ENCODE measurements around the gene CNDP1.

GRCh38 chr18:74532511-74533025, 1.7 kb upstream of the CNDP1 start:
- TF ChIP-seq EZH2 (IDR thresholded peaks at IDR 0.05; ENCODE audit: low read length) (no peak), CTCF (optimal IDR thresholded peaks at IDR 0.05 in 1 of 3, IDR thresholded peaks at IDR 0.05 in 1 of 3, conservative IDR thresholded peaks at IDR 0.05 in 1 of 3; ENCODE audit: extremely low read depth in 1 of 3, insufficient read depth in 2 of 3, low read length in 3 of 3) (no peak)
